ENCODE measurements around the gene ARIH1.
A peak's percentile ranks its signal among the peaks of the same experiment; 100 is the strongest.
"Not testable (repeated sequence)": the region's sequence is repeated elsewhere in the genome, so short reads cannot be mapped to it uniquely, and the experiment has no call there.

Gene ARIH1, protein sequence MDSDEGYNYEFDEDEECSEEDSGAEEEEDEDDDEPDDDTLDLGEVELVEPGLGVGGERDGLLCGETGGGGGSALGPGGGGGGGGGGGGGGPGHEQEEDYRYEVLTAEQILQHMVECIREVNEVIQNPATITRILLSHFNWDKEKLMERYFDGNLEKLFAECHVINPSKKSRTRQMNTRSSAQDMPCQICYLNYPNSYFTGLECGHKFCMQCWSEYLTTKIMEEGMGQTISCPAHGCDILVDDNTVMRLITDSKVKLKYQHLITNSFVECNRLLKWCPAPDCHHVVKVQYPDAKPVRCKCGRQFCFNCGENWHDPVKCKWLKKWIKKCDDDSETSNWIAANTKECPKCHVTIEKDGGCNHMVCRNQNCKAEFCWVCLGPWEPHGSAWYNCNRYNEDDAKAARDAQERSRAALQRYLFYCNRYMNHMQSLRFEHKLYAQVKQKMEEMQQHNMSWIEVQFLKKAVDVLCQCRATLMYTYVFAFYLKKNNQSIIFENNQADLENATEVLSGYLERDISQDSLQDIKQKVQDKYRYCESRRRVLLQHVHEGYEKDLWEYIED

DNA sequence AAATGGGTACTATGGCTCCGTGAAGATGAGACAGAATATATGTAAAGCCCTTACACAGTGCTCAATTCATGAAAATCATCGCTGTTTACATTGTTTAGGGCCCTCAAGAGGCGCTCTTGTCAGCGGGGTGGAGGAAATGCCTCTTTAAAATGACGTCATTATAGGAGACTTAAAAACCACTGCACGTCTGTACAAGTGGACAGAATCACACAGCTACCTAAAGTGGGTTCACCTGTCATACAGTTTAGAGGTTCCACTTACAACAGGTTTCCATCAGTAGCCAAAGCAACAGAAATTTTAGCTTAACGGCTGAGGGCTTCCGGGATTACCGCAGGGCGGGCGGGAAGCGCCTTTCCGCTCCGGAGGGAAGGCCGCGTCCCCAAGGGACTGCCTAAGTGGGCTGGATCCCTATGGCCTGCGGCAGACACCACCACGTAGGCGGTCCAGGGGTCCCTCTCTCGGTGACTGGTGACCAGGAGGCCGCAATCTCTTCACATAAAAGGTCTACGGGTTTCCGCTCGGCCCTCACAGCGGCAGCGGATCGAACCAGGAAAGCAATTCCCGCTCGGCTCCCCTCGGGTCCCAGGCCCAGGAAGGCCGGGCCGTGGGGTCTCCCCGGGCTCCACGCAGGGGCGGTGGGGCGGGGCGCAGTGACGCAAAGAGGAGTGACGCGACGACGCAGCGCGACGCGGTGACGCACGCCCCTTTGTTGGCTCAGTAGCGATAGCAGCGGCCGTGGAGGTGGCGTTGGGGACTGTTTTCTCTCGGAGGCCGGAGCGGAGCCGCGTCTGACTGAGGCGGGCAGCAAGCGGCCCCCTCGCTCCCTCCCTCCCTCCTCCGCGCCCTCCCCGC is at the start of gene ARIH1:
Gene ARIH1, plus strand, starts transcription at position 717 of the 852 bp plus-strand sequence. CDS start 310 bp downstream, outside the sequence.
- DNase-seq (ENCODE audit: low read depth), result peak; percentile 94

DNA sequence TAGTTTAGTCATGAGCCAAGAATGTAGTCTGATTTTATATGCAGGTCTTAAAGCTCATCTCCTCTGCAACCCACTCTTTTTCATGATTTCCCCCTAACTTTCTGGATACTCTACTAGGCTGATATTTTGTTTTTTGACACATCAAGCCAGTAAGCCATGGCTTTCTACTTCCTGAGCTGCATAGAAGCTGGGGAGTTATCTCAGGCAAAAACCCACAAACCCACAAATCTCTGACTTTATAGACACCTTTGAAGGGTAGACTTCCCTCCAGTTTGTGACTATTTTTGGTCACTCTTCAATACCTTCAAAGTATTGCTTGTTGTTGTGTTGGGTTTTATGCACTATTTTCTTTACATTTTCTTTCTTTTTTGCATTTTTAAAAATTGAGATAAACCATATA is 47.4 kb upstream of the ARIH1 start:
- DNase-seq (ENCODE audit: low read depth), result no peak

DNA sequence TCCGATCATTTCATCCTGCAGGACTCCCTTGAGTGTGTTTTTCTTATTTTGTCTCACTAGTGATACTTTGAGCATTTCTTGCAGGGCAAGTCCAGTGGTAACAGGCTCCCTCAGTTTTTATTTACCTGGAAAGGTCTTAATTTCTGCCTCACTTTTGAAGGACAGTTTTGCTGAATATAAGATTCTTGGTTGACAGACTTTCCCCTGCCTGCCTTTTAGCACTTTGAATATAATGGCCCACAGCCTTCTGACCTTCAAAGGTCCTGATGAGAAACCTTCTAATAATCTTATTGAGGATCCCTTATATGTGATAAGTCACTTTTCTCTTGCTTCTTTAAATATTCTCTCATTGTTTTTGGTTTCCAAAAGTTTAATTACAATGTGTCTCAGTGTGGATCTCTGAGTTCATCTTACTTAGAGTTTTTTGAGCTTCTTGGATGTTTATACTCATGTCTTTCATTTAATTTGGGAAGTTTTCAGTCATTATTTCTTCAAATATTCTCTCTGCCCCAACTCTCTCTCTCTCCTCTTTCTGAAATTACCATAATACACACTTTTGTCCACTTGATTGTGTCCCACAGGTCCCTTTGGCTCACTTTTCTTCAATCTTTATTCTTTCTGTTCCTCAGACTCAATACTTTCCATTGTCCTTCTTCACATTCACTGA is 36.3 kb upstream of the ARIH1 start:
- no peak for DNase-seq (ENCODE audit: low read depth)

DNA sequence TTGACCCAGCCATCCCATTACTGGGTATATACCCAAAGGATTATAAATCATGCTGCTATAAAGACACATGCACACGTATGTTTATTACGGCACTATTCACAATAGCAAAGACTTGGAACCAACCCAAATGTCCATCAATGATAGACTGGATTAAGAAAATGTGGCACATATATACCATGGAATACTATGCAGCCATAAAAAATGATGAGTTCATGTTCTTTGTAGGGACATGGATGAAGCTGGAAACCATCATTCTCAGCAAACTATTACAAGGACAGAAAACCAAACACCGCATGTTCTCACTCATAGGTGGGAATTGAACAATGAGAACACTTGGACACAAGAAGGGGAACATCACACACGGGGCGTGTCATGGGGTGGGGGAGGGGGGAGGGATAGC is 31.3 kb upstream of the ARIH1 start:
- DNase-seq (ENCODE audit: low read depth), result not testable (repeated sequence)

DNA sequence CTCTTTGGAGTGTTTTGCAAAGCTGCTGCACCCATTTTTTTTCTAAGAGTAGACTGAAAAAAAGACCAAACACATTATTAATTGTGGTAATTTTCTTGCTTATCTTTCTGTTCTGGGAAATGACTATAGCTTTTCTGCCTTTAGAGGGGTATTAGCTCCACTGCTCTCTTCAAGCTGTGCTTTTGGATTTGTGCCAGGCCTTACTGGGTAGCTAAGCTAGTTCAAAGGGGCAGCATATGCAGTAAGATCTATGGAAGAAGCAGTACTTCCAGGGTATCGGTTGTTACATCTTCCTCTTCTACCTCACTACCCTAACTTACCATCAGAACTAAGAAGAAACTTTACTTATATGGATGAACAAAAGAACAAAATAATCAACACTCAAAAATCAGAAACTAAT is 28.7 kb upstream of the ARIH1 start:
- DNase-seq (ENCODE audit: low read depth), result peak; percentile 3

DNA sequence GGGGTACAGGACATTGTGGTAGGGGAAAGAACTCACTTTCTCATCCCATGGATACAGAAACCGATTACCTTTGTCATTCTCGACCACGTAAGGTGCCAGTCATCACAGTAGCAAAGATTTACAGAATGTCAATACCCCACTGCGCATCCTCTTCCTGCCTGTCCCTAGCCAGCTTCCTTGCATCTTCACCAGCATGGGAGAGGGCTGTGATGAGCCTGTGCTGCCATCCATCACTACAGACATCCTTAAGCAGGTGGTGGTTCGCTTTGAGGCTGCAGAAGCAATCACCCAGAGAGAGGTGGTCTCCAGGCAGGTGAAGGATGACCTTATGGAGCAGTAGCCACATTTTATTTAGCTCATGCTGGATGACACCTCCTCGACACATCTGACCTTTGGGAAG is 23.3 kb upstream of the ARIH1 start:
- DNase-seq (ENCODE audit: low read depth), result no peak

DNA sequence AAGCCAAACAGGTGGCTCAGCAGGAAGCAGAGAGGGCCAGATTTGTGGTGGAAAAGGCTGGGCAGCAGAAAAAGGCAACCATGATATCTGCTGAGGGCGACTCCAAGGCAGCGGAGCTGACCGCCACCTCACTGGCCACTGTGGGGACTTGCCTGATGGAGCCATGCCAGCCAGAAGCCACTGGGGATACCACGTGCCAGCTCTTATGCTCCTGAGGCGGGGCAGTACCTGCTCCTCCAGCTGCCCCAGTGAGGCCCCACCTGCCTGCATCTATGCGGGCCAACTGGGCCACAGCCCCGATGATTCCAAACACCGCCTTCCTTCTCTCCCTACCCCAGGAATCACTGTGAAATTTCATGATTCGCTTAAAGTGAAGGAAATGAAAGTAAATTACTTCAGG is 22.9 kb upstream of the ARIH1 start:
- no peak for DNase-seq (ENCODE audit: low read depth)

DNA sequence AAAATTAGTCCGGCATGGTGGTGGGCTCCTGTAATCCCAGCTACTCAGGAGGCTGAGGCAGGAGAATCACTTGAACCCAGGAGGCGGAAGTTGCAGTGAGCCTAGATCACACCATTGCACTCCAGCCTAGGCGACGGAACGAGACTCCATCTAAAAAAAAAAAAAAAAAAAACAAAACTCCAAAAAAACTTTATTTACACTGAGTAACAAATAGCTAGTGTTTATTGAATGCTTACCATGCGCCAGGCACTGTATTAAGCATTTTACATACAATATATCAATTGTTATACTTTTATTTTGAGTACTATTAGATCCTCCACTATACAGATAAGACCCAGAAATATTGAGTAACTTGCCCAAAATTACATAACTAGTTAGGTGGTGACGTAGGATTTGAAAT is 17.4 kb upstream of the ARIH1 start:
- DNase-seq (ENCODE audit: low read depth), result no peak

DNA sequence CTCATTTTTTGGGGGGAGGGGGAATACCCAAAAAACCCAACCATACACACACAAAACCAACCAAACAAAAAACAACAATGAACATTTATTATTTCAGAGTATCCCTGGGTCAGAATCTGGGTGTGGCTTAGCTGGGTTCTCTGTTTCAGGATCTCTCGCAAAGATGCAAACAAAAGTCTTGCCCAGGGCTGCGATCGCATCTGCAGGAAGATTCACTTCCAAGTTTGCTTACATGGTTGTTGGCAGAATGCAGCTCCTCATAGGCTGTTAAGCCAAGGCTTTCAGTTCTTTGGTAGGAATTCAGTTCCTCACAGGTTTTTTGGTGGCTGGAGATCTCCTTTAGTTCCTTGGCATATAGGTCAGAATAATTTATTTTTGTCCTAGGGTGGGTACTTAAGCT is 13.7 kb upstream of the ARIH1 start:
- DNase-seq (ENCODE audit: low read depth), result no peak

DNA sequence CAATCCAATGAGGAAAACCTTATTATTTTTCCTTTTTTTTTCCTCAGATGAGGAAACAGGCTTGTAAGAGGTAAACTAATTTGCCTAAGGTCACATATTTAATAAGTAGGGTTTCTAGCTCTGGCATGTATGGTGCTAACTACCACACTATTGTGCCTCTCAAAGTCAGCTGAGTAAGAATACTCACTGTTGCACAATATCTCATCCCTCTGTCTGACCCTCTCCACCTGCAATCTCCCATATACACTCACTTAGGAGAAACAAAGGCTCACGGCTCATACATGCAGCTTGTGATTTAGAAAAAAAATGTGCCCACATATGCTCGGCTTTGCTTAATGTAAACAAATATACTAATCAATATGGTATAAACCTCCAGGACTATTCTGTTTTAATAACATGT is 10.4 kb upstream of the ARIH1 start:
- peak; percentile 16 for DNase-seq (ENCODE audit: low read depth)

DNA sequence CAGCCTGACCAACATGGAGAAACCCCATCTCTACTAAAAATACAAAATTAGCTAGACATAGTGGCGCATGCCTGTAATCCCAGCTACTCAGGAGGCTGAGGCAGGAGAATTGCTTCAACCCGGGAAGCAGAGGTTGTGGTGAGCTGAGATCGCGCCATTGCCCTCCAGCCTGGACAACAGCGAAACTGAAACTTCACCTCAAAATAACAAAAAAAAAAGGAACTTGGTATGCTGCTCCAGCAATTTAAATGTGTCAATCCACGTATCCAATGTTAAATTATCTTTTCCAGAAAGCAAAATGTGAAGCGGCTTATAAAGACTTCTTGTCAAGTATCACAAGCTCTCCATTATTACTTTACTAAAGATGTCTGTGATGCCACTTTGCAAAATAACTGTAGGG is 9.9 kb upstream of the ARIH1 start:
- no peak for DNase-seq (ENCODE audit: low read depth)

DNA sequence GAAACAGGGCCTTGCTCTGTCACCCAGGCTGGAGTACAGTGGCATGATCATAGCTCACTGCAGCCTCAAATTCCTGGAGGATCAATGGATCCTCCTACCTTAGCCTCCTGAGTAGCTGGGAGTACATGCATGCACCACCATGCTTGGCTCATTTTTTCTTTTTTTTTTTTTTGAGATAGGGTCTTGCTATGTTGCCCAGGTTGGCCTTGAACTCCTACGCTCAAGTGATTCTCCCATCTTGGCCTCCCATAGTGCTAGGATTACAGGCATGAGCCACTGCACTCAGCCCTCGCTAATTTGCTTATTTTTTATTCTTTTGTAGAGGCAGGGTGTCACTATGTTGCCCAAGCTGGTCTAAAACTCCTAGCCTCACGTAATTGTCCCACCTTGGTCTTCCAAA is 6.0 kb upstream of the ARIH1 start:
- no peak for DNase-seq (ENCODE audit: low read depth)

DNA sequence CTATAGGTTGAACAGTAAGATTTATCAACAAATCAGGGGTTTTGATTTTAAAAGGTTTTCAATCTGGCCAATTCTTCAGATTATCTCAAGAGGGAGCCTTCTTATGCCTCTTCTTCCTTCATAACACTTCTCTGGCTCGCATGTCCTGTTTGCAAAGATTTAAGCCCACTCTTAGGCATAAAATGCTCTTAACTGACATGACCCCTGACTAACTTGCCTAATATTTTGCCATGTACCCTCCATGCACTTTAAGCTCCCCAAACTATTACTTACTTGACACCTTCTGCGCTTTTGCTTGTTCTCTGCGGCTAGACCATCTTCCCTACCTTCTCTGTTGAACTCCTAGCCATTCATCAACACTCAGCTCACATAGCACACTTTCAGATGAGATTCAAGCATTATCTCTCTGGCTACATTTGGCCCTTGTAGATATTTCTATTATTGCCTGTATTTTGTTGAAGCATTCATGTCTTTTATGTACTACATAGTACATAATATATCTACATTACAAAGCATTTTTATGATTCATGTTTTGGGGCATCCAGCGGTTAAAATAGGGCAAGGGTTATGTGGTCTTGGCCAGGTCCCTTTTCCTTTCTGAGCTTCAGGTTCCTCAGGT is 1.0 kb upstream of the ARIH1 start:
- DNase-seq (ENCODE audit: low read depth), result peak; percentile 41

DNA sequence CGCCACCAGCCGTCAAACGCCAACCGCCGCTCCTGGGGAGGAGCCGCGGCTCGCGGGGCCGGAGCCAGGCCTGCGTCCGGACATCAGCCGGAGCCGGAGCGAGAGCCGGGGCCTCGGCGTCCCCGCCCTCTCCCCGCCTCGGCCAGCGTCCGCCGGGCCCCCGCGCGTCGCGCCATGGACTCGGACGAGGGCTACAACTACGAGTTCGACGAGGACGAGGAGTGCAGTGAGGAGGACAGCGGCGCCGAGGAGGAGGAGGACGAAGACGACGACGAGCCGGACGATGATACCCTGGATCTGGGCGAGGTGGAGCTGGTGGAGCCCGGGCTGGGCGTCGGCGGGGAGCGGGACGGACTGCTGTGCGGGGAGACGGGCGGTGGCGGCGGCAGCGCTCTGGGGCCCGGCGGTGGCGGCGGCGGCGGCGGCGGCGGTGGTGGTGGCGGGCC is 359 bp downstream of the ARIH1 start:
- DNase-seq (ENCODE audit: low read depth), result no peak

DNA sequence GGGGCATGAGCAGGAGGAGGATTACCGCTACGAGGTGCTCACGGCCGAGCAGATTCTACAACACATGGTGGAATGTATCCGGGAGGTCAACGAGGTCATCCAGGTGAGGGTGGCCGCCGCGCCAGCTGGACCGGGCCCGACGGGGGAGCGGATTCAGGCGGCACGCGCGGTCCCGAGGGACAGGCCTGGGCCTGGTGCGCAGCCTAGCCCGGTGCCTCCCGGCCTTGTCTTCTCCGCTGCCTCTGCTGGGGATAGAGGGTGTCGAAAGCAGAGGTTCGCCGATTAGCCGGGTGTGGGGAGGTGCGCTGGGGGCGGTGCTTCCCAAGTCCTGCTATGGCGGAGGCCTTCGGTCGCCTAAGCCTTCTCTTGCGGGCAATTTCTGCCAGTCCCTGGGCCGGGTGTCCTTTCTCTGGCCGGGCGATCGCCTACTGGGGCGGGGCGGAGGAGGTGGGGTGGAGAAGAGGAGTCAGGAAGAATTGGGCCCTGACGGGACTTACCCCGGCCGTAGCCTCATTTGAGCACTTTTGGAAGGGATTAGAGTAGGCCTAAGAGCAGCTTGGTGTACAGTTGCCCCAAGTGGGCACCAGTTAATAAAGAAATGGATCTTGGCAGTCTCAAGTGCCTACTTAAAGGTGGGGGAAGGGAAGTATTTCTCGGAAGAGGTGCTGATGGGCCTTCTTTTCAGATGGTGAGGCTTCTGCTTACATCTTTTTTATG is 940 bp downstream of the ARIH1 start:
- peak; percentile 85 for DNase-seq (ENCODE audit: low read depth)

DNA sequence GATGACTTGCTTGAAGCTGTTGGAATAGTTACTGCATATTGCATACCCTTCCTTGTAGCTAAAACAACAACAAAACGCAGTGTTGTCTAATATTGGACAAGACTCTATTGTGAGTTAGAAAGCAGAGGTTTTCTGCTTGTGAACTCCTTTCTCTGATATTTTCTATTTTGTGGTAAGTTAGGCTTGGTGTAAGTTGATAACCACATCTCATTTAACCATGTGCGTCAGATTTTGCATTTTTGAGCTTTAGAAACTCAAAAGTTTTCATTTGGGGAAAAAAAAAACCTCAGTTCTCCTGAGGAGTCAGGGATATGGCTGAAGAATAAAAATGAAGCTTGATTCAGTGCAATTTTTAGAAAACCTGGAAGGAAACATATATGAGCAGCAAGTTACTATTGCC is 1.5 kb downstream of the ARIH1 start:
- DNase-seq (ENCODE audit: low read depth), result no peak

DNA sequence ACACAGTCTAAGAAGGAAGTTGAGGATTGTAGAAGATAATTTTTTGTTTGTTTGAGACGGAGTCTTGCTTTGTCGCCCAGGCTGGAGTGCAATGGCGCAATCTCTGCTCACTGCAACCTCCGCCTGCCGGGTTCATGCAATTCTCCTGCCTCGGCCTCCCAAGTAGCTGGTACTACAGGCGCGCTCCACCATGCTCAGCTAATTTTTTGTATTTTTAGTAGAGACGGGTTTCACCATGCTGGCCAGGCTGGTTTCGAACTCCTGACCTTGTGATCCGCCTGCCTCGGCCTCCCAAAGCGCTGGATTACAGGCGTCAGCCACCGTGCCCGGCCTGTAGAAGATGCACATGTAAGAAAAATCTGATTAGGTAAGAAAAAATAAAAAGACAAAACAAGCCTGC is 2.2 kb downstream of the ARIH1 start:
- not testable (repeated sequence) for DNase-seq (ENCODE audit: low read depth)

DNA sequence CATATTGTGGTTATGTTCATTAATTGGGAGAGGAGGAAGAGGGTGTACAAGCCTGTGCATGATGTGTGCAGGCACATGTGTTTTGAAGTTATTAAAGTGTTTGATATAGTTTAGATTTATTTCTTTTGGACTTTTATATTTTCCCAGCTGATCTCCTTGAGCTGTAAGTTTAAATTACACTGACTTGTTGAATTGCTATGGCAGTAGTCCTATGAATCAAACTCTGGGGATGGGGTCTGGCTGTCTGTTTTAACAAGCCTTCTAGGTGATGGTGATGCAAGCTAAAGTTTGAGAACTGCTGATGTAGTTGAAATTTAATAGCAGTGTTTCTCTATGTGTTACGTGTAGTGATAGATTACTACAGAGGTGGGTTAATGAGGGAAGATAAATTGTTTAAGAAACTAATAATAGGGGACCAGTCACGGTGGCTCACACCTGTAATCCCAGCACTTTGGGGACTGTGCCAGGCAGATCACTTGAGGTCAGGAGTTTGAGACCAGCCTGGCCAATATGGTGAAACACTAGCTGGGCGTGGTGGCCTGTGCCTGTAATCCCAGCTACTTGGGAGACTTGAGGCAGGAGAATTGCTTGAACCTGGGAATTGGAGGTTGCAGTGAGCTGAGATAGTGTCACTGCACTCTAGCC is 7.0 kb downstream of the ARIH1 start:
- no peak for DNase-seq (ENCODE audit: low read depth)

DNA sequence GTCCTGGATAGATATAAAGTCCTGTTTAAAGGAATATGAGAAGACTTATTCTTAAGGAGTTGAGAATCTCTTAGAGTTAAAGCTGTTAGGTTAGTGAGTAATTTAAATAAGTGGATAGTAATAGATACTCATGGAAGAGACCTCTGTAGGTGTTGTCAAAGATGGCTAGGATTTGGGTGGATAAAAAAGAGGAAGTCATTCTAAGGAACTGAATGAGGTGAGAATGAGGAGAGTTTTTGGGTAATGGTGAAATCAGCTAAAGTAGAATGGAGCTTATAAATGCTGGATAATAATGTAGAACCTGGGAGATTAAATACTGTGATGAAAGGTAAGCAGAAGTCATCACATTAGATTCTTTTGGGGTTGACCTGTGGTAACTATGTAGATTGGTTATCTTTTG is 8.1 kb downstream of the ARIH1 start:
- DNase-seq (ENCODE audit: low read depth), result no peak

DNA sequence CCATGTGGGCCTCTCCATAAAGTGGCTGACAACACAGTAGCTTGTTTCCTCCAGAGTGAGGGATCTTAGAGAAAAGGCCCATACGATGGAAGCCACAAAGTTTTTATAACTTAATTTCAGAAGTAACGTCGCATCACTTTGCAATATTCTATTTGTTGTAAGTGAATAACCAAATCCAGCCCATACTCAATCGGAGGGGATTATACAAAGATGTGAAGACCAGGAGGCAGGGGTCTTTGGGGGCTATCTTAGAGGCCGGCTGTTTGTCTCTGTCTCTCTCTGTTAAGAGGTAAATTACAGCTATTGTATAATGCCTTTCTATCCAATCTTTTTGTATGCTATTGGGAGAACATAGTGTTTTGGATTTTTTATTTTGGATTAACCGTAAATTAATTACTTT is 9.1 kb downstream of the ARIH1 start:
- no peak for DNase-seq (ENCODE audit: low read depth)

DNA sequence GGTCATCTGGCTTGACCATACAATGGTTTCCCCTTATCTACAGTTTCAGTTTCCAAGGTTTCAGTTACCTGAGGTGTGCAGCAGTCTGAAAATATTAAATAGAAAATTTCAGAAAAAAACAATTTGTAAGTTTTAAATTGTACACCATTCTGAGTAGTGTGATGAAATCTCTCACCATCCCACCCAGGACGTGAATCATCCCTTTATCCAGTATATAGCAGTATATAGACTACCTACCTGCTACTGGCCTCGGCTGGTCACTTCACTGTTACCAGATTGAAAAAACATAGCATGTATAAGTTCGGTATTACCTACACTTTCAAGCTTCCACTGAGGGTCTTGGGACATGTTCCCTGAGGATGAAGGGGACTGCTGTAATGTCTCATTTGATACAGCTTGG is 12.0 kb downstream of the ARIH1 start:
- peak; percentile 32 for DNase-seq (ENCODE audit: low read depth)
